HG02884 (cell line): ENCODE measurements around the gene L3MBTL4.

Experiments
- ATAC-seq: cut with Tn5 transposase; IDR thresholded peaks from one replicate; pipeline ENCODE4 v1.9.1; 2021; ENCODE audit warnings: mild to moderate bottlenecking, moderate library complexity; ENCODE audit not compliant: unreplicated experiment

L3MBTL4 gene

GRCh38 chr18:5939801-5940667, 474.7 kb downstream of the L3MBTL4 start:
- ATAC-seq: no peak

GRCh38 chr18:5937795-5938194, 476.9 kb downstream of the L3MBTL4 start:
- ATAC-seq: no peak

GRCh38 chr18:5937121-5937520, 477.6 kb downstream of the L3MBTL4 start:
- ATAC-seq: no peak

GRCh38 chr18:5930789-5931188, 483.9 kb downstream of the L3MBTL4 start:
- no peak for ATAC-seq

GRCh38 chr18:5918205-5918858, 496.4 kb downstream of the L3MBTL4 start:
- no peak for ATAC-seq

- no peak for ATAC-seq
Observed at GRCh38 chr18:5914951-5915350, 499.8 kb downstream of the L3MBTL4 start.

DNA sequence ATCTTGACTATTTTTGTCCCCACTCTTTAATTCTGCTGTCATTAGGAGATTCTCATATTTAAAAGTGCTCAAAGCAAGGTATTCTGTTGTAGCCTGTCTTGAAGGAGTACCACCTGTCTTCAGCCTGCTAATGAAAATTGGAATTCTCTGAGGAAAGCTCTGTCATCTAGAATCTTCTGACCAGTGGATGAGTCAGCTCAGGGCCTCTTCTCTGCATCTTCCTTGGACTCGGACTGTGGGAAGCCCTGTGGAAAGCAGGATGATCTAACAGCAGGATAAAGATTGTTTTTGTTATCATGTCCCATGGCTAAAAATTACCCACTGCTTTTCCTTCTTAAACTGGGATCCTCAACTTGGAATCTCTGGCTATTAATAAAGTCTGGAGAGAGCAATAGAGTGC, 500.7 kb downstream of the L3MBTL4 start:
- ATAC-seq: no peak

- ATAC-seq: no peak
Observed at GRCh38 chr18:5912566-5912965, 502.1 kb downstream of the L3MBTL4 start.

DNA sequence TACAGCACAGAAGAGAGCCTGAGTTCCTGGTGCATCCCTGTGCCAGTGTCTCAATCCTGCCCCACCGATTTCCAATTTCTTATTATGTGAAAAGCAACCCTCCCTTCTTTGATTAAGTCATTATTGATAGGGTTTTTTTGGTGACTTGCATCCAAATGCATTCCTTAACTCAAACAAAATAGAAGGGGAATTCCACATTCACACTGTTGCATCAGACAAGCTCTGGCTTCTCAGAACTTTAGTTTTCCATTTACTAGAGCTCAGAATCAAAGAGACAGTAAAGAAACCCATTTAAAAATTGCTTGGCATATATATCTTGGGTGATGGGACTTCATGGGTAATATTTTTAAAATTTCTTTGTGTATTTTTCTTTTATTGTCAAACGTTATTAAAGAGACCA, 505.6 kb downstream of the L3MBTL4 start:
- no peak for ATAC-seq
